WTC11 (cell line): ENCODE measurements around the gene PCIF1. TPM values are rescaled to one million over a fixed set of nuclear protein-coding genes. Genes with fewer than 3 reads are reported as not detected.

Experiments
- ATAC-seq: fragments of 200-7000 bp; cut with Tn5 transposase; 2 replicates; pipeline ENCODE4 v1.10.0; 2021; ENCODE audit warnings: mild to moderate bottlenecking, moderate library complexity
- CTCF ChIA-PET: fragments of 300-600 bp; sonication (Branson Sonifier 250); formaldehyde crosslinking; loops from one replicate; lab custom pipeline; 2021; ENCODE audit warnings: antibody characterized with exemption; lab: Charles Lee
- POLR2A ChIA-PET: fragments of 350-600 bp; sonication (Branson Sonifier 250); formaldehyde crosslinking; loops from one replicate; lab custom pipeline; 2021; ENCODE audit warnings: antibody characterized with exemption; lab: Charles Lee
- DNase-seq: peaks from one replicate; pipeline ENCODE4 v3.0.0; 2021; ENCODE audit warnings: low spot score
- H3K27ac Mint-ChIP-seq: 2 replicates; pipeline ENCODE4 v1.8.0; 2021; ENCODE audit warnings: mixed read lengths
- H3K27me3 Mint-ChIP-seq: 2 replicates; pipeline ENCODE4 v1.8.0; 2021; ENCODE audit warnings: low read depth, mild to moderate bottlenecking, moderate library complexity, mixed read lengths
- H3K36me3 Mint-ChIP-seq: 2 replicates; pipeline ENCODE4 v1.8.0; 2021; ENCODE audit warnings: mixed read lengths
- H3K4me1 Mint-ChIP-seq: 2 replicates; pipeline ENCODE4 v1.8.0; 2022; ENCODE audit warnings: mixed read lengths
- H3K4me3 Mint-ChIP-seq: 2 replicates; pipeline ENCODE4 v1.8.0; 2021; ENCODE audit warnings: mild to moderate bottlenecking, moderate library complexity, mixed read lengths
- H3K9me3 Mint-ChIP-seq: 2 replicates; pipeline ENCODE4 v1.8.0; 2021; ENCODE audit warnings: mixed read lengths
- ATF1 ChIP-seq: sonication (generic); formaldehyde crosslinking; IDR thresholded peaks from 2 replicates; pipeline ENCODE4 v1.8.1; 2023; ENCODE audit warnings: mild to moderate bottlenecking, moderate library complexity, missing genetic modification reagents
- CREM ChIP-seq: sonication (generic); formaldehyde crosslinking; IDR thresholded peaks from 2 replicates; pipeline ENCODE4 v1.8.1; 2022; ENCODE audit warnings: mild to moderate bottlenecking, missing genetic modification reagents, moderate library complexity
- ESRRA ChIP-seq: sonication (generic); formaldehyde crosslinking; IDR thresholded peaks from 2 replicates; pipeline ENCODE4 v1.8.1; 2022; ENCODE audit warnings: mild to moderate bottlenecking, missing genetic modification reagents, borderline replicate concordance
- ETV6 ChIP-seq: sonication (generic); formaldehyde crosslinking; IDR thresholded peaks from 2 replicates; pipeline ENCODE4 v1.8.1; 2022; ENCODE audit warnings: mild to moderate bottlenecking, missing genetic modification reagents
- FOXJ3 ChIP-seq: sonication (generic); formaldehyde crosslinking; IDR thresholded peaks from 2 replicates; pipeline ENCODE4 v1.9.0; 2021; ENCODE audit warnings: missing genetic modification reagents, mild to moderate bottlenecking, borderline replicate concordance
- FOXK1 ChIP-seq: sonication (generic); formaldehyde crosslinking; IDR thresholded peaks from 2 replicates; pipeline ENCODE4 v1.8.0; 2022; ENCODE audit warnings: mild to moderate bottlenecking, moderate library complexity, missing genetic modification reagents
- FOXP1 ChIP-seq: sonication (generic); formaldehyde crosslinking; IDR thresholded peaks from 2 replicates; pipeline ENCODE4 v1.8.0; 2022; ENCODE audit warnings: missing genetic modification reagents, mild to moderate bottlenecking, moderate library complexity, borderline replicate concordance
- GABPB1 ChIP-seq: sonication (generic); formaldehyde crosslinking; IDR thresholded peaks from 2 replicates; pipeline ENCODE4 v1.8.1; 2023; ENCODE audit warnings: mild to moderate bottlenecking, missing genetic modification reagents
- JUN ChIP-seq: sonication (generic); formaldehyde crosslinking; IDR thresholded peaks from 2 replicates; pipeline ENCODE4 v1.8.0; 2023; ENCODE audit warnings: mild to moderate bottlenecking, missing genetic modification reagents
- MXD4 ChIP-seq: fragments of 250-450 bp; sonication (Bioruptor Pico); IDR thresholded peaks from 2 replicates; pipeline ENCODE4 v1.8.0; 2021; ENCODE audit warnings: mild to moderate bottlenecking, moderate library complexity, borderline replicate concordance
- MYBL2 ChIP-seq: sonication (generic); formaldehyde crosslinking; IDR thresholded peaks from 2 replicates; pipeline ENCODE4 v1.8.1; 2023; ENCODE audit warnings: mild to moderate bottlenecking, moderate library complexity, missing genetic modification reagents
- RELA ChIP-seq: sonication (generic); formaldehyde crosslinking; IDR thresholded peaks from 2 replicates; pipeline ENCODE4 v1.8.1; 2022; ENCODE audit warnings: missing genetic modification reagents, mild to moderate bottlenecking, borderline replicate concordance
- SMAD3 ChIP-seq: sonication (generic); formaldehyde crosslinking; IDR thresholded peaks from 2 replicates; pipeline ENCODE4 v1.8.0; 2022; ENCODE audit warnings: missing genetic modification reagents, mild to moderate bottlenecking, borderline replicate concordance
- SMAD4 ChIP-seq: sonication (generic); formaldehyde crosslinking; IDR thresholded peaks from 2 replicates; pipeline ENCODE4 v1.8.0; 2022; ENCODE audit warnings: mild to moderate bottlenecking, missing genetic modification reagents
- SP1 ChIP-seq: sonication (generic); formaldehyde crosslinking; conservative IDR thresholded peaks from 2 replicates; pipeline ENCODE4 v1.8.1; 2022; ENCODE audit warnings: missing genetic modification reagents
- TCF7 ChIP-seq: sonication (generic); formaldehyde crosslinking; IDR thresholded peaks from 2 replicates; pipeline ENCODE4 v1.8.0; 2022; ENCODE audit warnings: mild to moderate bottlenecking, low read depth, missing genetic modification reagents, moderate library complexity
- ZBTB21 ChIP-seq: sonication (generic); formaldehyde crosslinking; IDR thresholded peaks from 2 replicates; pipeline ENCODE4 v1.8.1; 2023; ENCODE audit warnings: mild to moderate bottlenecking, missing genetic modification reagents, borderline replicate concordance
- ZNF138 ChIP-seq: sonication (generic); formaldehyde crosslinking; conservative IDR thresholded peaks from 2 replicates; pipeline ENCODE4 v1.8.1; 2022; ENCODE audit warnings: mild to moderate bottlenecking, moderate library complexity, missing genetic modification reagents
- ZNF219 ChIP-seq: sonication (generic); formaldehyde crosslinking; IDR thresholded peaks from 2 replicates; pipeline ENCODE4 v1.8.0; 2023; ENCODE audit warnings: missing genetic modification reagents, mild to moderate bottlenecking, borderline replicate concordance
- ZNF263 ChIP-seq: sonication (generic); formaldehyde crosslinking; IDR thresholded peaks from 2 replicates; pipeline ENCODE4 v1.8.1; 2022; ENCODE audit warnings: low read depth, mild to moderate bottlenecking, moderate library complexity, missing genetic modification reagents
- total RNA-seq: library from RNA; stranded (reverse); gene quantifications from 3 replicates; pipeline ENCODE4 v1.2.3, GENCODE V29; 2021
- TF ChIP-seq, protein P1 (sequence below): sonication (generic); formaldehyde crosslinking; IDR thresholded peaks from 2 replicates; pipeline ENCODE4 v1.8.1; 2022; ENCODE audit warnings: mild to moderate bottlenecking, moderate library complexity, missing genetic modification reagents
- TF ChIP-seq, protein P2 (sequence below): fragments of 250-450 bp; sonication (Bioruptor Pico); IDR thresholded peaks from 2 replicates; pipeline ENCODE4 v1.9.0; 2021; ENCODE audit warnings: moderate library complexity, mild to moderate bottlenecking, inconsistent platforms, borderline replicate concordance
- TF ChIP-seq, protein P3 (sequence below): sonication (generic); formaldehyde crosslinking; IDR thresholded peaks from 2 replicates; pipeline ENCODE4 v1.8.1; 2023; ENCODE audit warnings: mild to moderate bottlenecking, missing genetic modification reagents
- TF ChIP-seq, protein P4 (sequence below): fragments of 250-450 bp; sonication (Bioruptor Pico); IDR thresholded peaks from 2 replicates; pipeline ENCODE4 v1.9.0; 2021; ENCODE audit warnings: mild to moderate bottlenecking, borderline replicate concordance
- TF ChIP-seq, protein P5 (sequence below): sonication (generic); formaldehyde crosslinking; IDR thresholded peaks from 2 replicates; pipeline ENCODE4 v1.8.1; 2022; ENCODE audit warnings: mild to moderate bottlenecking, missing genetic modification reagents, moderate library complexity, borderline replicate concordance

PCIF1 gene
- total RNA-seq, 1 experiment from 2014 or later: 42.2 TPM

DNA sequence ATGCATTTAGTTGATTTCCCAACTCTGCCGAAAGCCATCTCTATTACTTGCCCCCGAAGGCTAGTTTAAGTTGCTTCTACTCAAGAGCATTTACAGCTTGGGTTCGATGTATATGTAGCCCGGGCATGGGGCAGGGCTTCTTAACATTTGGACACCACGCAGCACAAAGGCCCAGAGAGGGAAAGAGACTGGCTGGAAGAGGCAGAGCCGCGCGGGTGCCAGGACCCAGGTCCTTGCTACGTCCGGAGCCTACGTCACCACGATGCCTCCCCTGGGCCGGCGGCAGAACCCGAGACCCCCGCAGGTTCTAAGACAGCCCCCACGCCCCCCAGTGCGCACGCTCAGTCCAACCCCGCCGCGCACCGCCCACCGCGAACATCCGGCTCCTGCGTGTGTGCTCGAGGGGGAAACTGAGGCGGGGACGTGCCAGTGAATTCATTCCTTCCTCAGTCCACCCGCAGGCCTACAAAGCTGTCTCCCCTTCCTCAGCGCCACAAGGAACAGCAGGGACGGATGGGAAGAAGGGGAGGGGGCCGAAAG is 367 bp upstream of the PCIF1 start (continued):
- TF ChIP-seq FOXJ3: no peak
- TF ChIP-seq ZNF138: 0 out of 2 replicates have a peak, but pooled peaks have one; percentile 28
- TF ChIP-seq FOXP1 (CRISPR knock-in tag): no peak
- no peak for TF ChIP-seq MYBL2
- no peak for TF ChIP-seq ZNF219 (CRISPR knock-in tag)
- no peak for TF ChIP-seq SP1

DNA sequence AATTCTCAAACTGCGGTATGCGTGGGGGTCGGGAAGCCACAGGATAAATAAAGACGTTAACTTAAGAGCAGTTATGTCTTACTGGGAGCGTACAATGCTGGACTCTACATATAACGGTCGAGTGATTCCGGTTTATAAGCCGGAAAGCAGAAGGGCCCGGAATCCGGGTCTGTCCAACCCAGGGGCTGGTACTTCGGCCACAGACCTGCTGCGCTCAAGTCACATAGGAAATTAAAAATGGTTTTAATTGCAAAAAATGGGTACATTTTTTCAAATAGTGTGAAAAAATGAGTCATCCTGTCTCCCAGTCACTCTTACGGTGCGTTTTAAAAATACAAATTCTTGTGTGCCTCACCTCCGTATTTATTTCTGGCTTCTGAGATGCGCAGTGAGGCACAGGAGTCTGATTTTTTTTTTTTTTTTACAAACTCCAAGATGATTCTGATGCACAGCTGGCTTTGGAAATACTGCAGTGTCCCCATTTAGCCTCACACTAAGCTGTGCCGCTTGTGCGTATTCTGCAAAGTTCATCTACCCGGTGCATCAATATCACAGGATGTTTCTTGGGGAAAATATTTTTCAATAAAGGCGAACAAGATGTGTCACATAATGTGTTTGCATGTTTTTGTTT is 1.0 kb downstream of the PCIF1 start:
- TF ChIP-seq RELA (CRISPR knock-in tag) (no peak), JUN (CRISPR knock-in tag) (no peak), CREM (CRISPR knock-in tag) (no peak), TCF7 (no peak), GABPB1 (no peak), ESRRA (no peak), SMAD4 (CRISPR knock-in tag) (no peak), ETV6 (CRISPR knock-in tag) (no peak), ATF1 (CRISPR knock-in tag) (no peak)
- TF ChIP-seq, protein P1, sequence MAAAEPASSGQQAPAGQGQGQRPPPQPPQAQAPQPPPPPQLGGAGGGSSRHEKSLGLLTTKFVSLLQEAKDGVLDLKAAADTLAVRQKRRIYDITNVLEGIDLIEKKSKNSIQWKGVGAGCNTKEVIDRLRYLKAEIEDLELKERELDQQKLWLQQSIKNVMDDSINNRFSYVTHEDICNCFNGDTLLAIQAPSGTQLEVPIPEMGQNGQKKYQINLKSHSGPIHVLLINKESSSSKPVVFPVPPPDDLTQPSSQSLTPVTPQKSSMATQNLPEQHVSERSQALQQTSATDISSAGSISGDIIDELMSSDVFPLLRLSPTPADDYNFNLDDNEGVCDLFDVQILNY: no peak
- TF ChIP-seq, protein P2, sequence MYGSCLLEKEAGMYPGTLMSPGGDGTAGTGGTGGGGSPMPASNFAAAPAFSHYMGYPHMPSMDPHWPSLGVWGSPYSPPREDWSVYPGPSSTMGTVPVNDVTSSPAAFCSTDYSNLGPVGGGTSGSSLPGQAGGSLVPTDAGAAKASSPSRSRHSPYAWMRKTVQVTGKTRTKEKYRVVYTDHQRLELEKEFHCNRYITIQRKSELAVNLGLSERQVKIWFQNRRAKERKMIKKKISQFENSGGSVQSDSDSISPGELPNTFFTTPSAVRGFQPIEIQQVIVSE: no peak
- no peaks in the 10 kb centered on the region for H3K9me3 Mint-ChIP-seq

DNA sequence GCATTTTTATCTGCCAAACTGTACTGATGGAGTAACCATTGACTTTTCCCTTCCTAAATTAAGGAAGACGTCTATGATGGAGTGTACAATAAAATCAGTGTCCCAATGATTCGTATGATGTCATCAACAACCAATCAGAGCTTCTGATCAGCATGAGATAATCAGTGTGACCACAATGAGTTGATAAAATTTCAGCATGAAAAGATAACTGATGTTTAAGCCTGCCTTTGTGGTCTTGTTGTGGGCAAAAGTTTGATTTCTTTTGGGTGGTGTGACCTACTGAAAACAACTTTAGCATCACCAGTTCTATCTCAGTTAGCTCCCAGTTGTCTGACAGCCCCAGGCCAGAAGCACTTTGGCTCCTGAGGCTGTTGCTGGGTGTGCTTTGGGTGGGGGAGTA is 3.3 kb downstream of the PCIF1 start:
- no peaks in the 10 kb centered on the region for H3K27me3 Mint-ChIP-seq
- no peak for DNase-seq
- no peak overlapping the region for H3K4me3 Mint-ChIP-seq
- ChIA-PET POLR2A (interaction anchor here (0.6 to 1.0 kb wide), 2 partner anchors 14 to 27 kb away, joined by 3 read pairs; no protein-coding TSS in a partner anchor), CTCF (interaction anchor here (1.5 to 5.0 kb wide), 3 partner anchors 32 to 75 kb away, joined by 3 to 48 read pairs (median 21); no protein-coding TSS in a partner anchor)
- H3K9me3 Mint-ChIP-seq: no peaks in the 10 kb centered on the region
- H3K36me3 Mint-ChIP-seq: peaks cover 29% of the 10 kb centered on the region
- no peak for ATAC-seq
- H3K4me1 Mint-ChIP-seq: peaks cover 35% of the 10 kb centered on the region
- peak overlapping the region; percentile 95 for H3K27ac Mint-ChIP-seq
- TF ChIP-seq ZBTB21 (no peak), FOXK1 (CRISPR knock-in tag) (no peak), ZNF138 (no peak), TCF7 (no peak), CREM (CRISPR knock-in tag) (no peak), ZNF263 (CRISPR knock-in tag) (no peak), MXD4 (CRISPR knock-in tag) (no peak), SMAD3 (CRISPR knock-in tag) (no peak)
- TF ChIP-seq, protein P3, sequence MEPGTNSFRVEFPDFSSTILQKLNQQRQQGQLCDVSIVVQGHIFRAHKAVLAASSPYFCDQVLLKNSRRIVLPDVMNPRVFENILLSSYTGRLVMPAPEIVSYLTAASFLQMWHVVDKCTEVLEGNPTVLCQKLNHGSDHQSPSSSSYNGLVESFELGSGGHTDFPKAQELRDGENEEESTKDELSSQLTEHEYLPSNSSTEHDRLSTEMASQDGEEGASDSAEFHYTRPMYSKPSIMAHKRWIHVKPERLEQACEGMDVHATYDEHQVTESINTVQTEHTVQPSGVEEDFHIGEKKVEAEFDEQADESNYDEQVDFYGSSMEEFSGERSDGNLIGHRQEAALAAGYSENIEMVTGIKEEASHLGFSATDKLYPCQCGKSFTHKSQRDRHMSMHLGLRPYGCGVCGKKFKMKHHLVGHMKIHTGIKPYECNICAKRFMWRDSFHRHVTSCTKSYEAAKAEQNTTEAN: no peak
- TF ChIP-seq, protein P4, sequence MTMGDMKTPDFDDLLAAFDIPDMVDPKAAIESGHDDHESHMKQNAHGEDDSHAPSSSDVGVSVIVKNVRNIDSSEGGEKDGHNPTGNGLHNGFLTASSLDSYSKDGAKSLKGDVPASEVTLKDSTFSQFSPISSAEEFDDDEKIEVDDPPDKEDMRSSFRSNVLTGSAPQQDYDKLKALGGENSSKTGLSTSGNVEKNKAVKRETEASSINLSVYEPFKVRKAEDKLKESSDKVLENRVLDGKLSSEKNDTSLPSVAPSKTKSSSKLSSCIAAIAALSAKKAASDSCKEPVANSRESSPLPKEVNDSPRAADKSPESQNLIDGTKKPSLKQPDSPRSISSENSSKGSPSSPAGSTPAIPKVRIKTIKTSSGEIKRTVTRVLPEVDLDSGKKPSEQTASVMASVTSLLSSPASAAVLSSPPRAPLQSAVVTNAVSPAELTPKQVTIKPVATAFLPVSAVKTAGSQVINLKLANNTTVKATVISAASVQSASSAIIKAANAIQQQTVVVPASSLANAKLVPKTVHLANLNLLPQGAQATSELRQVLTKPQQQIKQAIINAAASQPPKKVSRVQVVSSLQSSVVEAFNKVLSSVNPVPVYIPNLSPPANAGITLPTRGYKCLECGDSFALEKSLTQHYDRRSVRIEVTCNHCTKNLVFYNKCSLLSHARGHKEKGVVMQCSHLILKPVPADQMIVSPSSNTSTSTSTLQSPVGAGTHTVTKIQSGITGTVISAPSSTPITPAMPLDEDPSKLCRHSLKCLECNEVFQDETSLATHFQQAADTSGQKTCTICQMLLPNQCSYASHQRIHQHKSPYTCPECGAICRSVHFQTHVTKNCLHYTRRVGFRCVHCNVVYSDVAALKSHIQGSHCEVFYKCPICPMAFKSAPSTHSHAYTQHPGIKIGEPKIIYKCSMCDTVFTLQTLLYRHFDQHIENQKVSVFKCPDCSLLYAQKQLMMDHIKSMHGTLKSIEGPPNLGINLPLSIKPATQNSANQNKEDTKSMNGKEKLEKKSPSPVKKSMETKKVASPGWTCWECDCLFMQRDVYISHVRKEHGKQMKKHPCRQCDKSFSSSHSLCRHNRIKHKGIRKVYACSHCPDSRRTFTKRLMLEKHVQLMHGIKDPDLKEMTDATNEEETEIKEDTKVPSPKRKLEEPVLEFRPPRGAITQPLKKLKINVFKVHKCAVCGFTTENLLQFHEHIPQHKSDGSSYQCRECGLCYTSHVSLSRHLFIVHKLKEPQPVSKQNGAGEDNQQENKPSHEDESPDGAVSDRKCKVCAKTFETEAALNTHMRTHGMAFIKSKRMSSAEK: no peak
- TF ChIP-seq, protein P5, sequence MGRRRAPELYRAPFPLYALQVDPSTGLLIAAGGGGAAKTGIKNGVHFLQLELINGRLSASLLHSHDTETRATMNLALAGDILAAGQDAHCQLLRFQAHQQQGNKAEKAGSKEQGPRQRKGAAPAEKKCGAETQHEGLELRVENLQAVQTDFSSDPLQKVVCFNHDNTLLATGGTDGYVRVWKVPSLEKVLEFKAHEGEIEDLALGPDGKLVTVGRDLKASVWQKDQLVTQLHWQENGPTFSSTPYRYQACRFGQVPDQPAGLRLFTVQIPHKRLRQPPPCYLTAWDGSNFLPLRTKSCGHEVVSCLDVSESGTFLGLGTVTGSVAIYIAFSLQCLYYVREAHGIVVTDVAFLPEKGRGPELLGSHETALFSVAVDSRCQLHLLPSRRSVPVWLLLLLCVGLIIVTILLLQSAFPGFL: no peak

More for the DNA sequence above, 1.0 kb downstream of the PCIF1 start:
- Mint-ChIP-seq H3K27me3 (no peaks in the 10 kb centered on the region), H3K4me1 (peaks cover 39% of the 10 kb centered on the region), H3K36me3 (peaks cover 30% of the 10 kb centered on the region), H3K27ac (peak overlapping the region; percentile 97), H3K4me3 (peak overlapping the region; percentile 92)
- DNase-seq (no peak), ATAC-seq (no peak)
- POLR2A ChIA-PET: interaction anchor here (0.6 to 3.4 kb wide), 14 partner anchors 12 to 498 kb away, joined by 3 to 43 read pairs (median 4); partner anchors contain the start of genes CTSA, NEURL2, PLTP and SNX21
- CTCF ChIA-PET: interaction anchor here (0.6 to 5.0 kb wide), 11 partner anchors 9 to 624 kb away, joined by 3 to 48 read pairs (median 6); partner anchors contain the start of genes CTSA and NEURL2
